Effector memory CD8-positive, alpha-beta T cell (primary cell): Measurements from ENCODE around the gene CIAO3.
"Not testable (repeated sequence)": the region's sequence is repeated elsewhere in the genome, so short reads cannot be mapped to it uniquely, and the experiment has no call there.

Experiments
- ATAC-seq: fragments of 150-1000 bp; cut with Tn5 transposase; replicated peaks from 2 replicates; pipeline ENCODE4 v1.10.0; 2021; ENCODE audit warnings: mild to moderate bottlenecking, moderate library complexity
- DNase-seq, 3 experiments: peaks; one replicate each; pipeline ENCODE4 v3.0.0; 2021
- H3K27ac Mint-ChIP-seq, 2 donors: one replicate each; pipeline ENCODE4 v1.8.0; 2022; ENCODE audit warnings: mild to moderate bottlenecking in 2 of 2, mixed read lengths in 2 of 2, moderate library complexity in 2 of 2
- H3K27me3 Mint-ChIP-seq, 2 donors: one replicate each; pipeline ENCODE4 v1.8.0; 2022; ENCODE audit warnings: mixed read lengths in 2 of 2
- H3K36me3 Mint-ChIP-seq: one replicate; pipeline ENCODE4 v1.8.0; 2022; ENCODE audit warnings: mild to moderate bottlenecking, moderate library complexity, mixed read lengths; ENCODE audit not compliant: insufficient read depth
- H3K4me1 Mint-ChIP-seq, 2 donors: one replicate each; pipeline ENCODE4 v1.8.0; 2022; ENCODE audit warnings: low read depth in 2 of 2, mixed read lengths in 2 of 2
- H3K4me3 Mint-ChIP-seq, 2 donors: one replicate each; pipeline ENCODE4 v1.8.0; 2022; ENCODE audit warnings: mild to moderate bottlenecking in 2 of 2, mixed read lengths in 2 of 2, moderate library complexity in 2 of 2
- H3K9me3 Mint-ChIP-seq, 2 donors: one replicate each; pipeline ENCODE4 v1.8.0; 2022; ENCODE audit warnings: mixed read lengths in 2 of 2

CIAO3 gene

GRCh38 chr16:760545-761343 lies 19.9 kb upstream of the CIAO3 start, which contains the start of gene MSLN:
MSLN (plus strand) TSS chr16:760734; CDS start chr16:762681, 1,947 bp downstream.
- Mint-ChIP-seq H3K27ac (no peak within 1 kb of the TSS), H3K36me3 (no peaks in the 10 kb centered on the region), H3K4me1 (peaks cover 0 to 3% of the 10 kb centered on the region in 2 donors), H3K9me3 (peaks cover 0 to 2% of the 10 kb centered on the region in 2 donors), H3K27me3 (peaks cover 6 to 20% of the 10 kb centered on the region in 2 donors), H3K4me3 (no peak within 1 kb of the TSS)
- ATAC-seq: no peak
- no peak for DNase-seq

DNA sequence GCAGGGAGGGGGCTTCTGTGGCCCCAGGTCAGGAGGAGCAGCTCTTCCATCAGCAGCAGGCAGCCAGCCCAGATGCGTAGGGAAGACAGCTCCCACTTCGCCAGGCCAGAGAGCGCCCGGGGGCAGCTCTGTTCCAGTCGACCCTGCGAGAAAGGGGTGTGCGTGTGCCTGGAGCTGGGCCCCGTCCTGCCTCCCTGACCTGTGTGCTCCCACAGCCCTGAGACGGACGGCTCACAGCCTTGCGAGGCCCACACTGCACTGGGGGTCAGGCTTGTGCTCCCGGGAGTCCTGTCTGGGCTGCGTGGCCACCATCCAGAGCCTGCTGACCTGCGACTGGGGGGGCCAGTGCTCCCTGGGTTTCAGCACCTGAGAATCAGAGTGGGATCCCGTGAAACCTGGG lies 19.3 kb upstream of the CIAO3 start:
- H3K4me1 Mint-ChIP-seq: peaks cover 0 to 3% of the 10 kb centered on the region in 2 donors
- DNase-seq: no peak

GRCh38 chr16:759110-759910 lies 18.5 kb upstream of the CIAO3 start:
- Mint-ChIP-seq H3K9me3 (peaks cover 0 to 2% of the 10 kb centered on the region in 2 donors), H3K4me3 (no peak overlapping the region), H3K36me3 (no peaks in the 10 kb centered on the region), H3K27me3 (peaks cover 6 to 20% of the 10 kb centered on the region in 2 donors), H3K27ac (no peak overlapping the region), H3K4me1 (peaks cover 0 to 3% of the 10 kb centered on the region in 2 donors)
- ATAC-seq (no peak), DNase-seq (no peak)

More for the DNA sequence above, 19.3 kb upstream of the CIAO3 start:
- Mint-ChIP-seq H3K9me3 (peaks cover 0 to 2% of the 10 kb centered on the region in 2 donors), H3K27me3 (peaks cover 6 to 20% of the 10 kb centered on the region in 2 donors), H3K36me3 (no peaks in the 10 kb centered on the region), H3K4me3 (no peak overlapping the region), H3K27ac (no peak overlapping the region)
- ATAC-seq: no peak

DNA sequence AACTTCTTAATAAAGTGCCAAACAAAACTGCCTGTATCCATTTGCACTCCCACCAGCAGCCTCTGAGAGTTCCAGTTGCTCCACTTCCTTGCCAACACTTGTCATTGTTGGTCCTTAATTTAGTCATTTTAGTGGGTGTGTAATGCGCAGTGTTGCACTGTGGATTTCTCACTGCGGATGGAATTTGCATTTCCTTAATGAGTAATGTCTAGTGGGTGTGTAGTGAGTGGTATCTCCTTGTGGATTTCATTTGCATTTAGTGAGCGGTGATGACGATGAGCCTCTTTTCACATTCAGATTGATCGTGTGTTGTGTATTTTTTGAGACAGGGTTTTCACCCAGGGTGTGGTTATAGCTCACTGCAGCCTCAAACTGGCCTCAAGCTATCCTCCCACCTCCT lies 15.6 kb upstream of the CIAO3 start:
- Mint-ChIP-seq H3K36me3 (no peaks in the 10 kb centered on the region), H3K27me3 (peaks cover 6 to 31% of the 10 kb centered on the region in 2 donors), H3K4me1 (peaks cover 0 to 3% of the 10 kb centered on the region in 2 donors), H3K9me3 (peaks cover 0 to 2% of the 10 kb centered on the region in 2 donors), H3K4me3 (no peak overlapping the region), H3K27ac (no peak overlapping the region)
- no peak for ATAC-seq
- no peak for DNase-seq

- H3K9me3 Mint-ChIP-seq: peaks cover 0 to 2% of the 10 kb centered on the region in 2 donors
- no peak overlapping the region for H3K4me3 Mint-ChIP-seq
- H3K27me3 Mint-ChIP-seq: peaks cover 6 to 31% of the 10 kb centered on the region in 2 donors
- peak; percentile 37 for ATAC-seq
- DNase-seq: no peak
- H3K4me1 Mint-ChIP-seq: peaks cover 0 to 3% of the 10 kb centered on the region in 2 donors
- H3K36me3 Mint-ChIP-seq: no peaks in the 10 kb centered on the region
- H3K27ac Mint-ChIP-seq: no peak overlapping the region
Observed at GRCh38 chr16:754656-755055, 13.9 kb upstream of the CIAO3 start.

DNA sequence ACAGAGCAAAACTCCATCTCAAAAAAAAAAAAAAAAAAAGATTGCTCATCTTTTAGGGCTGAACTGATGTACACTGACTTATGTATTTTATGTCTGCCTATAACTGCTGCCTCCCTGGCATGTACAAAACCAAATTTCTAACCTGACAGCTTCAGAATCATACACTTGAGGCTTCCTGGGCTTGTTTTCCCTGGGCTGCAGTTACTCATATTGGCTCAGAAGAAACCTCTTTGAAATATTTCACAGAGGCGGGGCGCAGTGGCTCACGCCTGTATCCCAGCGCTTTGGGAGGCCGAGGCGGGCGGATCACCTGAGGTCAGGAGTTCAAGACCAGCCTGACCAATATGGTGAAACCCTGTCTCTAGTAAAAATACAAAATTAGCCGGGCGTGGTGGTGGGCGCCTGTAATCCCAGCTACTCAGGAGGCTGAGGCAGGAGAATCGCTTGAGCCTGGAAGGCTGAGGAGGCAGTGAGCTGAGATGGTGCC lies 13.4 kb upstream of the CIAO3 start:
- H3K27me3 Mint-ChIP-seq: peaks cover 6 to 31% of the 10 kb centered on the region in 2 donors
- H3K4me3 Mint-ChIP-seq, H3K27ac Mint-ChIP-seq, DNase-seq, H3K9me3 Mint-ChIP-seq, H3K4me1 Mint-ChIP-seq, H3K36me3 Mint-ChIP-seq, ATAC-seq: not testable (repeated sequence)

DNA sequence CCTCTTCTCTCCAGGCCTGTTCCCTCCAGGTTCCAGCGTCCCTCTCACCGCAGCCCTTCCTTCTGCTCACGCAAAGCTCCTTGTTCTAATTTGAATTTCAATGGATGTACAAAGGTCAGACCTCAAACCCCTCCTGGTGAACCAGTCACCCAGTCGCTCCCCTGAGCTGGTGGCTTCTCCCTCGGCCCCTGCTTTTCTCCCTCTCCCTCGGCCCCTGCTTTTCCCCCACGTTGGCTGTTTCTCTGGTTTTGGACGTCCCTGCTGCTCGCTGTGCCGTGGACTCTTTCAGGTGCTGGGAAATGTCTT lies 11.2 kb upstream of the CIAO3 start:
- no peaks in the 10 kb centered on the region for H3K36me3 Mint-ChIP-seq
- no peak overlapping the region for H3K27ac Mint-ChIP-seq
- H3K4me1 Mint-ChIP-seq: no peaks in the 10 kb centered on the region
- H3K9me3 Mint-ChIP-seq: peaks cover 0 to 2% of the 10 kb centered on the region in 2 donors
- no peak for DNase-seq
- no peak overlapping the region for H3K4me3 Mint-ChIP-seq
- no peak for ATAC-seq
- peaks cover 0 to 22% of the 10 kb centered on the region in 2 donors for H3K27me3 Mint-ChIP-seq

- Mint-ChIP-seq H3K4me3 (no peak overlapping the region), H3K4me1 (no peaks in the 10 kb centered on the region), H3K36me3 (no peaks in the 10 kb centered on the region), H3K27me3 (peaks cover 0 to 16% of the 10 kb centered on the region in 2 donors), H3K9me3 (peaks cover 0 to under 1% of the 10 kb centered on the region in 2 donors), H3K27ac (no peak overlapping the region)
- DNase-seq (no peak), ATAC-seq (no peak)
Observed at GRCh38 chr16:751152-752006, 10.6 kb upstream of the CIAO3 start.

- no peak for ATAC-seq
Observed at GRCh38 chr16:750485-750884, 9.7 kb upstream of the CIAO3 start.

DNA sequence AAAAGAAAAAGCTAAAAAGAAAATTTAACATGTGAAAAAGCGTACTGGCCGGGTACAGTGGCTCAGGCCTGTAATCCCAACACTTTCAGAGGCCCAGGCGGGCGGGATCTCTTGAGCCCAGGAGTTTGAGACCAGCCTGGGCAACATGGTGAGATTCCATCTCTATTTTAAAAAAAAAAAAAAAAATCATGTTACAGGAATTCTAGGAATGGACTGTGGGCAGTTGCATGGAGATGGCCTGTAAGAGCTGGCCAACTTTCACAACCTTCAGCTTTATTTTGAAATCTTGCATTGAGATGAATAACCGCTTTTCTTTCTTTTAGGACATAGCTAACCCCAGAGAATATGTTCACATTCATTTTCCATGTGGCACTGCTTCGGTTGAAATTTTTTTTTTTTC lies 8.2 kb upstream of the CIAO3 start:
- DNase-seq: no peak

More at GRCh38 chr16:750485-750884, 9.7 kb upstream of the CIAO3 start:
- DNase-seq: no peak
- no peak overlapping the region for H3K4me3 Mint-ChIP-seq
- H3K27ac Mint-ChIP-seq: no peak overlapping the region
- peaks cover 0 to 12% of the 10 kb centered on the region in 2 donors for H3K27me3 Mint-ChIP-seq
- H3K36me3 Mint-ChIP-seq: no peaks in the 10 kb centered on the region
- no peaks in the 10 kb centered on the region for H3K9me3 Mint-ChIP-seq
- no peaks in the 10 kb centered on the region for H3K4me1 Mint-ChIP-seq

GRCh38 chr16:747978-748746 lies 7.4 kb upstream of the CIAO3 start:
- Mint-ChIP-seq H3K36me3 (no peaks in the 10 kb centered on the region), H3K4me3 (no peak overlapping the region), H3K27me3 (peaks cover 0 to 12% of the 10 kb centered on the region in 2 donors), H3K27ac (no peak overlapping the region), H3K9me3 (no peaks in the 10 kb centered on the region), H3K4me1 (no peaks in the 10 kb centered on the region)
- DNase-seq (no peak), ATAC-seq (no peak)

More for the DNA sequence above, 8.2 kb upstream of the CIAO3 start:
- Mint-ChIP-seq H3K36me3 (no peaks in the 10 kb centered on the region), H3K4me3 (no peak overlapping the region), H3K4me1 (no peaks in the 10 kb centered on the region), H3K27ac (no peak overlapping the region), H3K27me3 (peaks cover 0 to 12% of the 10 kb centered on the region in 2 donors), H3K9me3 (no peaks in the 10 kb centered on the region)
- ATAC-seq: no peak

DNA sequence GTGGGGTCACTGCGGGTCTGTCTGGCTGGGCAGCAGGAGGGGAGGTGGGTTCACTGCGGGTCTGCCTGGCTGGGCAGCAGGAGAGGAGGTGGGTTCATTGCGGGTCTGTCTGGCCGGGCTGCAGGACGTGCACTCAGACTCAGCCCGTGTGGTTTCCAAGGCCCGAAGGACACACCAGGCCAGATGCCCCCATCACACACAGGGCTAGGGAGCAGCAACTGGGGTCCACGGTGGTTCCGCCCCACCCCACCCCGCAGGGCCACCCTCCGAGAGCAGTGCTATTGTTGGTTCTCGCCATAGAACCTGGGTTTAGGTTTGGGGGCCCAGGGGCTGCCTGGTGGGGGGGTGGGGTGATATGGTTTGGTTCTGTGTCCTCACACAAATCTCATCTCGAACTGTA lies 5.8 kb upstream of the CIAO3 start:
- DNase-seq (no peak), ATAC-seq (no peak)
- no peak overlapping the region for H3K27ac Mint-ChIP-seq
- no peaks in the 10 kb centered on the region for H3K4me1 Mint-ChIP-seq
- H3K27me3 Mint-ChIP-seq: no peaks in the 10 kb centered on the region
- no peaks in the 10 kb centered on the region for H3K9me3 Mint-ChIP-seq
- H3K36me3 Mint-ChIP-seq: peaks cover 2% of the 10 kb centered on the region
- H3K4me3 Mint-ChIP-seq: no peak overlapping the region
